WTC11 (cell line): ENCODE data around the gene CADM4.

Experiments used
- ATF1 ChIP-seq: sonication (generic); formaldehyde crosslinking; IDR thresholded peaks from 2 replicates; pipeline ENCODE4 v1.8.1; 2023; ENCODE audit warnings: mild to moderate bottlenecking, moderate library complexity, missing genetic modification reagents
- CREB1 ChIP-seq: sonication (generic); formaldehyde crosslinking; IDR thresholded peaks from 2 replicates; pipeline ENCODE4 v1.8.0; 2023; ENCODE audit warnings: mild to moderate bottlenecking, missing genetic modification reagents
- FOXP1 ChIP-seq: sonication (generic); formaldehyde crosslinking; IDR thresholded peaks from 2 replicates; pipeline ENCODE4 v1.8.0; 2022; ENCODE audit warnings: missing genetic modification reagents, mild to moderate bottlenecking, moderate library complexity, borderline replicate concordance
- NFYB ChIP-seq: sonication (generic); formaldehyde crosslinking; conservative IDR thresholded peaks from 2 replicates; pipeline ENCODE4 v1.8.0; 2022; ENCODE audit warnings: low read depth, missing genetic modification reagents
- TCF7 ChIP-seq: sonication (generic); formaldehyde crosslinking; IDR thresholded peaks from 2 replicates; pipeline ENCODE4 v1.8.0; 2022; ENCODE audit warnings: mild to moderate bottlenecking, low read depth, missing genetic modification reagents, moderate library complexity
- TF ChIP-seq, protein P1 (sequence below): sonication (generic); formaldehyde crosslinking; IDR thresholded peaks from 2 replicates; pipeline ENCODE4 v1.8.0; 2023; ENCODE audit warnings: mild to moderate bottlenecking, missing genetic modification reagents
- TF ChIP-seq, protein P2 (sequence below): sonication (generic); formaldehyde crosslinking; IDR thresholded peaks from 2 replicates; pipeline ENCODE4 v1.8.1; 2023; ENCODE audit warnings: mild to moderate bottlenecking, missing genetic modification reagents, borderline replicate concordance
- TF ChIP-seq, protein P3 (sequence below): fragments of 200-600 bp; IDR thresholded peaks from 2 replicates; pipeline ENCODE4 v1.8.0; 2022; ENCODE audit warnings: antibody characterized with exemption
- TF ChIP-seq, protein P4 (sequence below): sonication (generic); formaldehyde crosslinking; conservative IDR thresholded peaks from 2 replicates; pipeline ENCODE4 v1.8.1; 2022; ENCODE audit warnings: mild to moderate bottlenecking, missing genetic modification reagents

DNA sequence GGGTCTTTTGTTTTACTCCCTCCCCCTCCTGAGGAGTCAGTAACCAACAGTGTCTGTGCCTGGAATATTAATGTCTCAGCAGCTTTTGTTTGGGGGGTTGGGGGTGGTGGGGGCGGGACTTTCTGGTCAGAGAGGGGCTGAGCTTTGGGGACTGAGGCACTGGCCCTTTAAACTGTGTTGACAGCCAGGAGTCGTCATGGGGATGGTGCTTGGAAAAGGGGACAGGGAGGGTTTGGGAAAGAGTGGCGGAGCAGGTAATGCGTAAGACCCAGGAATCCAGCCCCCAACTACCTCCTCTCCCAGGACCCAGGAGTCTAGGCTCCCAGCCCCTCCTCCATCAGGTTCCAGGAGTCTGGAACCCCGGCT, 5.2 kb downstream of the CADM4 start:
- TF ChIP-seq, protein P1, sequence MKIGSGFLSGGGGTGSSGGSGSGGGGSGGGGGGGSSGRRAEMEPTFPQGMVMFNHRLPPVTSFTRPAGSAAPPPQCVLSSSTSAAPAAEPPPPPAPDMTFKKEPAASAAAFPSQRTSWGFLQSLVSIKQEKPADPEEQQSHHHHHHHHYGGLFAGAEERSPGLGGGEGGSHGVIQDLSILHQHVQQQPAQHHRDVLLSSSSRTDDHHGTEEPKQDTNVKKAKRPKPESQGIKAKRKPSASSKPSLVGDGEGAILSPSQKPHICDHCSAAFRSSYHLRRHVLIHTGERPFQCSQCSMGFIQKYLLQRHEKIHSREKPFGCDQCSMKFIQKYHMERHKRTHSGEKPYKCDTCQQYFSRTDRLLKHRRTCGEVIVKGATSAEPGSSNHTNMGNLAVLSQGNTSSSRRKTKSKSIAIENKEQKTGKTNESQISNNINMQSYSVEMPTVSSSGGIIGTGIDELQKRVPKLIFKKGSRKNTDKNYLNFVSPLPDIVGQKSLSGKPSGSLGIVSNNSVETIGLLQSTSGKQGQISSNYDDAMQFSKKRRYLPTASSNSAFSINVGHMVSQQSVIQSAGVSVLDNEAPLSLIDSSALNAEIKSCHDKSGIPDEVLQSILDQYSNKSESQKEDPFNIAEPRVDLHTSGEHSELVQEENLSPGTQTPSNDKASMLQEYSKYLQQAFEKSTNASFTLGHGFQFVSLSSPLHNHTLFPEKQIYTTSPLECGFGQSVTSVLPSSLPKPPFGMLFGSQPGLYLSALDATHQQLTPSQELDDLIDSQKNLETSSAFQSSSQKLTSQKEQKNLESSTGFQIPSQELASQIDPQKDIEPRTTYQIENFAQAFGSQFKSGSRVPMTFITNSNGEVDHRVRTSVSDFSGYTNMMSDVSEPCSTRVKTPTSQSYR, result no peak
- TF ChIP-seq CREB1 (CRISPR knock-in tag), result no peak
- TF ChIP-seq ATF1 (CRISPR knock-in tag), result no peak
- TF ChIP-seq, protein P2, sequence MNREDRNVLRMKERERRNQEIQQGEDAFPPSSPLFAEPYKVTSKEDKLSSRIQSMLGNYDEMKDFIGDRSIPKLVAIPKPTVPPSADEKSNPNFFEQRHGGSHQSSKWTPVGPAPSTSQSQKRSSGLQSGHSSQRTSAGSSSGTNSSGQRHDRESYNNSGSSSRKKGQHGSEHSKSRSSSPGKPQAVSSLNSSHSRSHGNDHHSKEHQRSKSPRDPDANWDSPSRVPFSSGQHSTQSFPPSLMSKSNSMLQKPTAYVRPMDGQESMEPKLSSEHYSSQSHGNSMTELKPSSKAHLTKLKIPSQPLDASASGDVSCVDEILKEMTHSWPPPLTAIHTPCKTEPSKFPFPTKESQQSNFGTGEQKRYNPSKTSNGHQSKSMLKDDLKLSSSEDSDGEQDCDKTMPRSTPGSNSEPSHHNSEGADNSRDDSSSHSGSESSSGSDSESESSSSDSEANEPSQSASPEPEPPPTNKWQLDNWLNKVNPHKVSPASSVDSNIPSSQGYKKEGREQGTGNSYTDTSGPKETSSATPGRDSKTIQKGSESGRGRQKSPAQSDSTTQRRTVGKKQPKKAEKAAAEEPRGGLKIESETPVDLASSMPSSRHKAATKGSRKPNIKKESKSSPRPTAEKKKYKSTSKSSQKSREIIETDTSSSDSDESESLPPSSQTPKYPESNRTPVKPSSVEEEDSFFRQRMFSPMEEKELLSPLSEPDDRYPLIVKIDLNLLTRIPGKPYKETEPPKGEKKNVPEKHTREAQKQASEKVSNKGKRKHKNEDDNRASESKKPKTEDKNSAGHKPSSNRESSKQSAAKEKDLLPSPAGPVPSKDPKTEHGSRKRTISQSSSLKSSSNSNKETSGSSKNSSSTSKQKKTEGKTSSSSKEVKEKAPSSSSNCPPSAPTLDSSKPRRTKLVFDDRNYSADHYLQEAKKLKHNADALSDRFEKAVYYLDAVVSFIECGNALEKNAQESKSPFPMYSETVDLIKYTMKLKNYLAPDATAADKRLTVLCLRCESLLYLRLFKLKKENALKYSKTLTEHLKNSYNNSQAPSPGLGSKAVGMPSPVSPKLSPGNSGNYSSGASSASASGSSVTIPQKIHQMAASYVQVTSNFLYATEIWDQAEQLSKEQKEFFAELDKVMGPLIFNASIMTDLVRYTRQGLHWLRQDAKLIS (CRISPR knock-in tag), result no peak
- TF ChIP-seq, protein P3, sequence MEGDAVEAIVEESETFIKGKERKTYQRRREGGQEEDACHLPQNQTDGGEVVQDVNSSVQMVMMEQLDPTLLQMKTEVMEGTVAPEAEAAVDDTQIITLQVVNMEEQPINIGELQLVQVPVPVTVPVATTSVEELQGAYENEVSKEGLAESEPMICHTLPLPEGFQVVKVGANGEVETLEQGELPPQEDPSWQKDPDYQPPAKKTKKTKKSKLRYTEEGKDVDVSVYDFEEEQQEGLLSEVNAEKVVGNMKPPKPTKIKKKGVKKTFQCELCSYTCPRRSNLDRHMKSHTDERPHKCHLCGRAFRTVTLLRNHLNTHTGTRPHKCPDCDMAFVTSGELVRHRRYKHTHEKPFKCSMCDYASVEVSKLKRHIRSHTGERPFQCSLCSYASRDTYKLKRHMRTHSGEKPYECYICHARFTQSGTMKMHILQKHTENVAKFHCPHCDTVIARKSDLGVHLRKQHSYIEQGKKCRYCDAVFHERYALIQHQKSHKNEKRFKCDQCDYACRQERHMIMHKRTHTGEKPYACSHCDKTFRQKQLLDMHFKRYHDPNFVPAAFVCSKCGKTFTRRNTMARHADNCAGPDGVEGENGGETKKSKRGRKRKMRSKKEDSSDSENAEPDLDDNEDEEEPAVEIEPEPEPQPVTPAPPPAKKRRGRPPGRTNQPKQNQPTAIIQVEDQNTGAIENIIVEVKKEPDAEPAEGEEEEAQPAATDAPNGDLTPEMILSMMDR, result no peak
- TF ChIP-seq FOXP1 (CRISPR knock-in tag), result no peak
- TF ChIP-seq NFYB, result no peak
- TF ChIP-seq, protein P4, sequence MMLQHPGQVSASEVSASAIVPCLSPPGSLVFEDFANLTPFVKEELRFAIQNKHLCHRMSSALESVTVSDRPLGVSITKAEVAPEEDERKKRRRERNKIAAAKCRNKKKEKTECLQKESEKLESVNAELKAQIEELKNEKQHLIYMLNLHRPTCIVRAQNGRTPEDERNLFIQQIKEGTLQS (CRISPR knock-in tag), result no peak
- no peak for TF ChIP-seq TCF7 (CRISPR knock-in tag)
